K562 (cell line): Measurements from ENCODE around the gene CGNL1. TPM values are rescaled to one million over a fixed set of nuclear protein-coding genes. Genes with fewer than 3 reads are reported as not detected.

Source experiments
- ATAC-seq: fragments of 200-7000 bp; cut with Tn5 transposase; 3 replicates; pipeline ENCODE4 v1.9.1; 2020; ENCODE audit warnings: moderate library complexity
- BruUV-seq: library from RNA; stranded (reverse); fragments of 400-500 nt; replicated peaks from 2 replicates; lab custom pipeline; 2021; lab: Mats Ljungman, UMichigan
- CTCF ChIA-PET: fragments of 300-600 bp; formaldehyde crosslinking; extraction: SDS; loops from one replicate; lab custom pipeline; 2021; ENCODE audit warnings: low intra/inter-chr PET ratio; lab: Yijun Ruan, JAX
- POLR2A ChIA-PET: fragments of 300-600, 350-650 bp; sonication (Branson Sonifier 250); formaldehyde crosslinking; extraction: SDS; loops from one replicate; lab custom pipeline; 2021; ENCODE audit warnings: antibody characterized with exemption, inconsistent platforms; lab: Yijun Ruan, JAX
- DNase-seq, 4 experiments: peaks; one replicate each; pipeline versions ENCODE4 v3.0.0 to v3.0.0-alpha.2; 2011 to 2018; ENCODE audit warnings: low spot score in 3 of 4, mixed read lengths in 3 of 4; ENCODE audit errors: extremely low read depth in 1 of 4
- FAIRE-seq: peaks from 2 replicates; lab custom pipeline; 2011; peaks lifted over from hg19 to GRCh38; lab: Jason Lieb, UNC
- H2AFZ ChIP-seq: 2 replicates; pipeline ENCODE4 v1.6.0; 2011; ENCODE audit warnings: low read depth, low read length, control low read depth, inconsistent platforms
- H3K27ac ChIP-seq: fragments of 200-600 bp; 3 replicates; pipeline ENCODE4 v1.8.0; 2011; ENCODE audit warnings: low read depth, mild to moderate bottlenecking, control low read depth, inconsistent platforms, low read length, moderate library complexity, mixed read lengths; ENCODE audit errors: extremely low read depth
- H3K27me3 ChIP-seq, 2 experiments: fragments of 300-600 bp in 1 of 2; 2 replicates in 1 of 2; 3 replicates in 1 of 2; pipeline versions ENCODE4 v1.6.0 to v1.8.0; 2011; ENCODE audit warnings: inconsistent platforms in 2 of 2, low read length in 2 of 2, mild to moderate bottlenecking in 1 of 2, mixed read lengths in 1 of 2, moderate library complexity in 1 of 2; ENCODE audit not compliant: control insufficient read depth in 2 of 2, insufficient read depth in 2 of 2
- H3K36me3 ChIP-seq: fragments of 300-600 bp; 3 replicates; pipeline ENCODE4 v1.8.0; 2011; ENCODE audit warnings: mild to moderate bottlenecking, low read length, inconsistent platforms; ENCODE audit not compliant: control insufficient read depth, insufficient read depth
- H3K4me1 ChIP-seq, 2 experiments: fragments of 200-600 bp in 1 of 2; replicated peaks in 1 of 2; 2 replicates in 1 of 2; 3 replicates in 1 of 2; pipeline versions ENCODE4 v1.5.1 to v1.8.0; 2011; ENCODE audit warnings: inconsistent platforms in 2 of 2, low read length in 2 of 2, mild to moderate bottlenecking in 1 of 2, mixed read lengths in 1 of 2, moderate library complexity in 1 of 2; ENCODE audit not compliant: control insufficient read depth in 2 of 2, insufficient read depth in 2 of 2
- H3K4me2 ChIP-seq: 2 replicates; pipeline ENCODE4 v1.6.1; 2011; ENCODE audit warnings: low read length, control low read depth, inconsistent platforms, mixed read lengths; ENCODE audit not compliant: insufficient read depth
- H3K4me3 ChIP-seq: fragments of 200-600 bp; sonication (generic), shearing (Covaris generic); 2 replicates; pipeline ENCODE4 v1.5.1; 2016; ENCODE audit warnings: control low read depth, inconsistent platforms
- H3K79me2 ChIP-seq: fragments of 200-600 bp; 3 replicates; pipeline ENCODE4 v1.8.0; 2011; ENCODE audit warnings: low read length, inconsistent platforms; ENCODE audit not compliant: control insufficient read depth, insufficient read depth
- H3K9ac ChIP-seq, 2 experiments: 2 replicates each; pipeline versions ENCODE4 v1.6.0 to v1.6.1; 2011; ENCODE audit warnings: low read depth in 2 of 2, low read length in 2 of 2, control low read depth in 1 of 2, inconsistent platforms in 1 of 2, mild to moderate bottlenecking in 1 of 2, mixed read lengths in 1 of 2; ENCODE audit not compliant: insufficient read depth in 1 of 2
- H3K9me1 ChIP-seq: one replicate; pipeline ENCODE4 v1.6.0; 2011; ENCODE audit warnings: inconsistent platforms, mild to moderate bottlenecking, low read length, moderate library complexity; ENCODE audit not compliant: control insufficient read depth, insufficient read depth
- H3K9me3 ChIP-seq: replicated peaks from 2 replicates; pipeline ENCODE4 v1.5.1; 2011; ENCODE audit warnings: low read depth, low read length, inconsistent platforms; ENCODE audit not compliant: control insufficient read depth, insufficient read depth
- H4K20me1 ChIP-seq: replicated peaks from 2 replicates; pipeline ENCODE4 v1.6.1; 2011; ENCODE audit warnings: low read length, inconsistent platforms, mixed read lengths; ENCODE audit not compliant: control insufficient read depth, insufficient read depth
- EP300 ChIP-seq: IDR thresholded peaks from 2 replicates; pipeline ENCODE4 v1.6.1; 2012; ENCODE audit warnings: low read length, improper control_type of control experiment
- ETV5 ChIP-seq: sonication (generic); formaldehyde crosslinking; IDR thresholded peaks from 2 replicates; pipeline ENCODE4 v1.4.0; 2020; ENCODE audit warnings: low read depth, mild to moderate bottlenecking, missing genetic modification reagents
- GABPA ChIP-seq: fragments of 200-800 bp; sonication (Bioruptor generic); conservative IDR thresholded peaks from 2 replicates; pipeline ENCODE4 v1.6.1; 2016; ENCODE audit warnings: low read depth, missing genetic modification characterization, missing compliant biosample characterization
- MAX ChIP-seq: sonication (generic); formaldehyde crosslinking; IDR thresholded peaks from 2 replicates; pipeline ENCODE4 v1.9.0; 2022; ENCODE audit warnings: mild to moderate bottlenecking, missing genetic modification reagents
- MEF2D ChIP-seq: conservative IDR thresholded peaks from 2 replicates; pipeline ENCODE4 v1.6.1; 2016; ENCODE audit warnings: low read depth, missing genetic modification characterization, missing compliant biosample characterization
- MEIS2 ChIP-seq: fragments of 450-650 bp; IDR thresholded peaks from 2 replicates; pipeline ENCODE4 v1.6.1; 2014; ENCODE audit warnings: mild to moderate bottlenecking; ENCODE audit not compliant: partially characterized antibody
- MTA3 ChIP-seq: fragments of 450-650 bp; formaldehyde crosslinking; IDR thresholded peaks from 2 replicates; pipeline ENCODE4 v1.6.1; 2017; ENCODE audit warnings: mild to moderate bottlenecking, borderline replicate concordance
- NFATC3 ChIP-seq: fragments of 450-650 bp; IDR thresholded peaks from 2 replicates; pipeline ENCODE4 v1.6.1; 2017; ENCODE audit warnings: mild to moderate bottlenecking
- NR2C1 ChIP-seq, 2 experiments: fragments of 450-650 bp; IDR thresholded peaks; 2 replicates each; pipeline ENCODE4 v1.6.1; 2017; ENCODE audit warnings: mild to moderate bottlenecking in 2 of 2, antibody characterized with exemption in 1 of 2, inconsistent platforms in 1 of 2, missing compliant biosample characterization in 1 of 2, missing genetic modification characterization in 1 of 2
- NRF1 ChIP-seq, 2 experiments: fragments of 450-650 bp; IDR thresholded peaks in 1 of 2; conservative IDR thresholded peaks in 1 of 2; 2 replicates each; pipeline ENCODE4 v1.6.1; 2014; ENCODE audit warnings: mild to moderate bottlenecking in 2 of 2
- PBX2 ChIP-seq, 2 experiments: IDR thresholded peaks in 1 of 2; conservative IDR thresholded peaks in 1 of 2; 2 replicates each; pipeline ENCODE4 v1.6.1; 2016; ENCODE audit warnings: low read depth in 2 of 2, mild to moderate bottlenecking in 1 of 2, missing compliant biosample characterization in 1 of 2, missing genetic modification characterization in 1 of 2, moderate library complexity in 1 of 2
- SIN3A ChIP-seq, 2 experiments: fragments of 150-350 bp in 1 of 2; IDR thresholded peaks; 2 replicates each; pipeline ENCODE4 v1.6.1; 2011 to 2016; ENCODE audit warnings: borderline replicate concordance in 2 of 2, low read depth in 2 of 2, low read length in 2 of 2, mild to moderate bottlenecking in 2 of 2, moderate library complexity in 2 of 2; ENCODE audit not compliant: control insufficient read depth in 1 of 2
- TCF3 ChIP-seq: sonication (generic); formaldehyde crosslinking; IDR thresholded peaks from 2 replicates; pipeline ENCODE4 v1.4.0; 2020; ENCODE audit warnings: mild to moderate bottlenecking, missing genetic modification reagents
- ZNF12 ChIP-seq: sonication (generic); formaldehyde crosslinking; IDR thresholded peaks from 2 replicates; pipeline ENCODE4 v1.4.0; 2020; ENCODE audit warnings: mild to moderate bottlenecking, missing genetic modification reagents
- ZNF395 ChIP-seq: fragments of 200-800 bp; sonication (Bioruptor generic); IDR thresholded peaks from 2 replicates; pipeline ENCODE4 v1.6.1; 2017; ENCODE audit warnings: missing genetic modification characterization, missing compliant biosample characterization
- WGBS: fragments of 100-300 bp; shearing (Covaris generic); methylation state at CpG from one replicate; pipeline ENCODE4 v1.1.6; 2016; ENCODE audit warnings: low coverage, mixed read lengths; ENCODE audit not compliant: insufficient coverage; ENCODE audit errors: missing lambda C conversion rate; 5-methylcytosine and 5-hydroxymethylcytosine counted together
- in situ Hi-C: fragments of 300-500 bp; cut with MboI; formaldehyde crosslinking; loops from 4 replicates; pipeline ENCODE4 v1.15.0; 2018; ENCODE audit warnings: inconsistent platforms, mixed read lengths
- intact Hi-C: fragments of 100-400 bp; cut with micrococcal nuclease; formaldehyde crosslinking; loops from 2 replicates; pipeline ENCODE4 v1.14.2; 2022
- polyA plus RNA-seq, 8 experiments: library from polyadenylated mRNA; depleted of rRNA in 4 of 8; stranded (reverse) in 5 of 8; unstranded in 3 of 8; fragments of >200 nt; fragmentation: Nextera tagmentation in 2 of 8; fragmentation: Illumina TruSeq in 1 of 8; extraction: Ambion mirVana in 2 of 8; extraction: Trizol in 1 of 8; gene quantifications; 2 replicates each; pipeline versions ENCODE4 v1.2.1 to v1.2.3, GENCODE V29; 2011 to 2014; ENCODE audit warnings: inconsistent platforms in 1 of 8, missing spikeins in 1 of 8
- total RNA-seq, 7 experiments: library from RNA; depleted of rRNA in 6 of 7; stranded (reverse); fragments of >200 nt in 6 of 7; fragmentation: Illumina TruSeq in 2 of 7; extraction: Trizol in 2 of 7; gene quantifications; 2 replicates each; pipeline versions ENCODE4 v1.2.1 to v1.2.3, GENCODE V29; 2011 to 2021; ENCODE audit warnings: low replicate concordance in 1 of 7

Gene CGNL1
- total and polyA plus RNA-seq, 9 of the 15 experiments (the other 6 are each of a cell fraction or from before 2014, with no cell fraction given), result 0.01 to 0.07 TPM; not detected in 7

- DNase-seq (peak; percentile 38 to 54 (median 46)), ATAC-seq (peak; percentile 62), FAIRE-seq (peak; percentile 26)
- H3K9ac ChIP-seq, result peak overlapping the region in 1 of 2 experiments; percentile 40; a peak in 1 of 4 replicates
- no peaks in the 10 kb centered on the region for H4K20me1 ChIP-seq
- H3K9me1 ChIP-seq, result no peaks in the 10 kb centered on the region
- H3K4me2 ChIP-seq, result peak overlapping the region; percentile 13; the same call in 1 of the 2 replicates
- ChIA-PET POLR2A (interaction anchor here (0.6 to 1.3 kb wide), 3 partner anchors 11 to 197 kb away, joined by 3 to 4 read pairs (median 3); no protein-coding TSS in a partner anchor), CTCF (no interaction called here)
- H3K4me3 ChIP-seq, result no peak overlapping the region
- H3K36me3 ChIP-seq, result no peaks in the 10 kb centered on the region
- peak overlapping the region; percentile 73 for H2AFZ ChIP-seq
- in situ Hi-C loops (no loop called here), intact Hi-C loops (no loop called here)
- H3K79me2 ChIP-seq, result no peaks in the 10 kb centered on the region
- no TSS peak for BruUV-seq
- no peak overlapping the region for H3K27ac ChIP-seq
- H3K4me1 ChIP-seq, result peaks cover 48 to 55% of the 10 kb centered on the region in 2 experiments
- no peaks in the 10 kb centered on the region for H3K27me3 ChIP-seq
- no peaks in the 10 kb centered on the region for H3K9me3 ChIP-seq
- WGBS, result 24% methylated on average over 12 of the region's 13 CpGs
- TF ChIP-seq MTA3 (0 out of 2 replicates have a peak, but pooled peaks have one; percentile 11), SIN3A (IDR thresholded peaks at IDR 0.05; ENCODE audit: borderline replicate concordance in 2 of 2, control insufficient read depth in 1 of 2, low read depth in 2 of 2, low read length in 2 of 2) (no peak), EP300 (peak; percentile 9; the same call in 1 of the 2 replicates), MAX (CRISPR knock-in tag) (0 out of 2 replicates have a peak, but pooled peaks have one; percentile 24), PBX2 (CRISPR knock-in tag; IDR thresholded peaks at IDR 0.05; ENCODE audit: low read depth) (no peak), PBX2 (tag; conservative IDR thresholded peaks at IDR 0.05; ENCODE audit: low read depth) (0 out of 2 replicates have a peak, but pooled peaks have one; percentile 27), NR2C1 (IDR thresholded peaks at IDR 0.05) (no peak), NR2C1 (tag; IDR thresholded peaks at IDR 0.05) (no peak), ETV5 (CRISPR knock-in tag) (peak; percentile 70; the same call in 1 of the 2 replicates), NRF1 (conservative IDR thresholded peaks at IDR 0.05 in 1 of 2, IDR thresholded peaks at IDR 0.05 in 1 of 2) (0 out of 4 replicates have a peak, but pooled peaks of 1 of the 2 experiments have one; percentile 12), TCF3 (CRISPR knock-in tag) (peak; percentile 4; the same call in 1 of the 2 replicates), GABPA (tag) (peak; percentile 50), ZNF12 (CRISPR knock-in tag) (peak; percentile 66; the same call in 1 of the 2 replicates), MEF2D (0 out of 2 replicates have a peak, but pooled peaks have one; percentile 10), NFATC3 (no peak), ZNF395 (CRISPR knock-in tag) (peak; percentile 62; the same call in 1 of the 2 replicates), MEIS2 (peak; percentile 62)
Measured at GRCh38 chr15:57329582-57330367, 46.5 kb upstream of the CGNL1 start.
